Stimulated activated CD4-positive, alpha-beta T cell treated with anti-CD3 and anti-CD28 coated beads, TNF-alpha, amount 100 ng/mL, for 24 hours (primary cell): ENCODE data around the gene FGF18.

Experiments used
- DNase-seq, 3 experiments: peaks; one replicate each; pipeline ENCODE4 v3.0.0-alpha.2; 2020; ENCODE audit warnings: low read depth in 3 of 3

FGF18 gene

DNA sequence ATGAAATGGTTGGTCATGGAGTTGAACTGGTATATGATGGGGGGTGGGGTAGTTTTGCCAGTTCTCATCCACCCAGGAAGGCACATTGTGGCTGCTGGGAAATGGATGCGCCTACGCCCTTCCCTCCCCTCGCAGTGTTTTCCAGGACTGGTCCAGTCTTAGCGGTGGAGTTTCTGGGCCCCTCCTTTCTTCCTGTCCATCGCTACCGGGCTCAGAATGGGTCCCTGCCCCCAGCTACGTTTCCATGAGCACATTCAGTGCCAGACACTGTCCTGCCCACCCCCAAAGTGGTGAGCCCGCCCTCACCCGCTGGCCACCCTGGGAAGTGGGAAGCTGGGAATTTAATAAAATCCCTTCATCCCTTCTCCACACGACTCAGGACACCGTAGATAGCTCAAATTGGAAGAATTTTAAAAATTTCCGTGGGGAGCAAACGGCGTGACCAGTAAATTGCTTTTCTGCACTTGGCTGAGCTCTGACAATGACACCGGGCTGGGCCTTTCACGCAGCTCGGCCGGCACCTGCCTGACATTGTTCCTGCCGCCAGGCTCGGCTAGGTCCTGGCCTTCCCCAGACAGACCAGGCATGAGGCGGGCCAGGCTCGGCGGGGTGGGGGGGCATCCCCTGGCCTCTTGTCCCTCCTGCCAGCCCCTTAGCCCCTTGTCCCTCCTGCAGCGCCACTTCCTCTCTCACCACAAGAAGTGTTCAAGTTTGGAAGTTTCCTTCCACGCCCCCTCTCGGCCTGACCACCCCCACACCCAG lies 3.6 kb downstream of the FGF18 start:
- DNase-seq, result no peak

DNA sequence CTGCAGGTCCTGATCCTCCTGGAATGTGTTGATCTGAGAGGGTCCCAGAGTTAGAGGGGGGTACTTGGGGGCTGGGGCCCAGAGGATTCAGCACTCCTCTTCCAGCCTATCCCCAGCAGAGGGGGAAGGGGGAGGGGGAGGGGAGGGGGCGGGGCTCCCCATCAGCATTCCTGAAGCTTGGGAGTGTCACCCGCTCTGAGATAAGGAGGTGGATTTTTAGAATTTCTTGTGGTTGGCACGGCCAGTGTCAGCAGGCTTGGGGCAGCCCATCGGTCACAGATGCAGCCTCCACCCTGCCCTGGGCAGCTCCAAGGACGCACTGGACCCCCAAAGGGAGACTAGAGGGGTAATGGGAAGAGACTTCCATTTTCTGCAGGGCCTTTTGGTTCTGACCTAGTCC lies 5.3 kb downstream of the FGF18 start:
- no peak for DNase-seq

DNA sequence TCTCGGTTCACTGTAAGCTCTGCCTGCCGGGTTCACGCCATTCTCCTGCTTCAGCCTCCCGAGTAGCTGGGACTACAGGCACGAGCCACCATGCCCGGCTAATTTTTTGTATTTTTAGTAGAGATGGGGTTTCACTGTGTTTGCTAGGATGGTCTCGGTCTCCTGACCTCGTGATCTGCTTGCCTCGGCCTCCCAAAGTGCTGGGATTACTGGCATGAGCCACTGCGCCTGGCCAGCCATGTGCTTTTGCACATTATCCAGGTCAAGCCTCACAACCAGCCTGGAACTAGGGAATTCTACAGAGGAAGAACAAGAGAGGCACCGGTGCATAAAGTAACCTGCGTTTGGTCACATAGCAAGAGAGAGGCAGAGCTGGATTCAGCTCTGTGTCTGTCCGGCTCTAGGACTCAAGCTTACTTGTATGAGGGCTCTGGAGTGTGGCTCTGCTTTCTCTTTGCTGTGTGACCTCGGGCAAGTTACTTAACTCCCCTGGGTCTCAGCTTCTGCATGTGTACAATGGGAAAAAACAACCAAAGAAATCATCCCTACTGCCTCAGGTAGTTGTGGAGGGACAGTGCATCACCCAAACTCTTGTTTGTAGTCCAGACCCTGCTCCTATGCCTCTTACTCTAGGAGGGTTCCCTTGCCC lies 6.3 kb downstream of the FGF18 start:
- no peak for DNase-seq

DNA sequence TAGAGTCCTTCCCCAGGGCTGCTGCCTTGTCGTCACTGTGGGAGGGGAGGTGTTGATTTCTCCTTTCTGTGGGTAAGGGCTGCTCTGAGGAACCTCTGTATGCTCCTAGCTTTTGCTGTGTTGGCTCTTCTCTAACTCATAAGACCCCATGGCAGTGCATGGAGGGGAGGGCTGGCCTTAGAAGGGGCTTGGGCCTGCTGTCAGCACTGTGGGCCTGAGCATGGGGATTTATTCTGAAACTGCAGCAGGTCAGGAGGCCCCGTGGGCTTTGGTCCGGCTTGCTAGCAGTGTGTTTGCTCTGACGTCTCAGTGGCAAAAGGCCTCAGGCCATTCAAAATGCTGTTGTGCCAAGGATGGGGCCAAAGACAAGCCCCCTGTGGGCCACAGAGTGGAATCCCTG lies 6.8 kb downstream of the FGF18 start:
- DNase-seq, result no peak

DNA sequence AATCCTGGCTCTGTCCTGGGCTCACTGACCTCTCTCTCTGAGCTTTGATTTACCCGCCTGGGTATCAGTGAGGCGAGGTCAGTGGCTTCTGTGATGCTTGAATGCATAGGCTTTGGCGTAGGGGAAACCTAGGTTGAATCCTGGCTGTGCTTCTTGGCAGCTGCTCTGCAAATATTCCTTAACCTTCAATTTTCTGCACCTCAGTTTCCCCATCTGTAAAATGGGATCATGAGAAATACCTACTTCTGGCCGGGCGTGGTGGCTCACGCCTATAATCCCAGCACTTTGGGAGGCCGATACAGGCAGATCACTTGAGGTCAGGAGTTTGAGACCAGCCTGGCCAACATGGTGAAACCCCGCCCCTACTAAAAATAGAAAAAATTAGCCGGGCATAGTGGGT lies 7.2 kb downstream of the FGF18 start:
- no peak for DNase-seq

DNA sequence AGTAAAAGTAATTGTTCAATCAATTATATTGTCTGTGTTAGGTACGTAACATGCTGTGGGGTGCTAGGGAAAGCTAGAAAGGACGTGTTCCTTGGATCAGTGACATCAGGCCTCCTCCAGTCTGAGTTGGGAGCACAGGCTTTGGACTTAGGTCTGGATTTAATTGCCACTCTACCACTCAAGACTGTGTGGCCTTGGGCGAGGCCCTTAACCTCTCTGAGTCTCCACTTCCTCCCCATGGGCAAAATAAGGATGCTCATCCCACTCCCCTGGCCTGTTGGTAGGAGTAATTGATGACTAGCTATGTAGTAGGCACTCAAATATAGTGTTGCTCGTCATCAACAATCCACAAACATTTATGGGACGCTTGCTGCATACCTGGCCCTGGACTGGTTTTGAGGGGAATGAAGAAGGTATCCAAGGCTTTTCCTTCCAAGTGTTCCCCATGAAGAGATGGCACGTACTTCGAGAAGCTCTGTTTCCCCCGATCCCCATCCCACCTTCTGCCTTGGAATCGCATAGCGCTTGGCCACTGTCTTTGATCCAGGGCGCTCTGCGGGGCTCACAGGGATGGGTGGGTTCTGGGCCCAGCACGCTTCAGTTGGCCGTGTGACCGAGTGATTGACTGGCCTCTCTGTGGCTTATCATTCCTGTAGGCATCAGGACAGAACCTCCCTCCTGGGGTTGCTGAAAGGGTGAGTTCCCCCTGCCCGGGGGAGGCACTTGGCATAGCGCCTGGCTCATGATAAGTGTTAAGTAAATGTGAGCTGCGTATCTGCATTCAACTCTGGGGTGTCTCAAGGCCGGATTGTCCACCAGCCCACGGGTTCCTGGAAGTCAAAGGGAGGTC lies 8.1 kb downstream of the FGF18 start:
- DNase-seq, result no peak

DNA sequence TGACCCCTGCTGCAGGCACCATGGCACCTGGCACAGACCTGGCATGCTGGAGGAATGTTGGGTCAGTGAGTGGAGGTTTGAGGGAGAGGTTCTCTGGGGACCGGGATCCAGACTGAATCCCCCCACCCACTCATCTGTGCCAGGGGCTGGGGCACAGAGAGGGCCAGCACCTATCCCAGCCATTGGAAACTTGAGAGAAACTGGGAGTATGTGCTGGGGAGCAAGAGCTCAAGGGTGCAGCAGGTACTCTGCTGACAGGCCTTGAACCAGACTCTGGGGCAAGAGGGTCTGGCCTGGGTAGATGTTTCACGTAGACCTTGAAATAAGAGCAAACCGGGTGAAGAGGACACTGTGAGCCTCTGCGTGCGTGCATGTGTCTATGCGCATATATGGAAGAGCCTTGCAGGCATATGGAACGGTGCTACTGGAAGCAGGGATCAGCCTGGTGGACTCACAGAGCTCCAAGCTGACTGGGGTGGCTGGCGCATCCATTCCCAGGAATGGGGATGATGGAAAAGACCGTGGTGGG lies 8.8 kb downstream of the FGF18 start:
- no peak for DNase-seq

DNA sequence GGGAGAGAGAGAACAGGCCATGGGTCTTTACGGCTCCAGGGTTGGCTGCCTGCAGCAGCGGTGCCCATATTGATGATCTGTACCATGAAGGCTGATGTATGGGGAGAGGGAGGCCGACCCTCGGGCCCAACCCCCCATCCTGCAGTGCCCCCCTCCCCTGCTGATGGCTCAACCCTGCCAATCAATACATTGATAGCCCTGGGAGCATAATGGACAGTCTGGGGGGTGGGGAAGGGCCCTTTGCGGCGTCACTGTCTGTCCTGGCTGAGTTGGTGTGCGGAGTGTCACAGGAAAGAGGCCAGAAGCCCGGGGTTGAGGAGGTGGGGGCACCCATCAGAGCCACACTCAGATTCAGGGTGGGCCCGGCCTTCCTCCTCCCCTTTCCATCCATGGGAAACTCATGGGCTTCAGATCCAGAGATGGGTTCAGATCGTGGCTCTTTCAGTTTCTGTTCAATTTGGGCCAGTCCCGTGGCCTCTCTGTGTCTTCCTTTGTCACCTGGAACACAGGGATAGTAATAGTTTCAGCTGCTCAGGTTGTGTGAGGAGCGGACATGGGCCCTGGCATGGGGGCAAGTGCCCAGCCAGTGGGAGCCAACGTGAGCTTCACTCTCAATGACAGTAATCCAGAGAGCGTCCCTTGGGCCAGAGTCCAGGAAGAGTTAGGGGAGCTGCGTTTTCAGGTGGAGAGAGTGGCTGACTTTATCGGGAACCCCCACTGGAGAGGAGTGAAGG lies 9.5 kb downstream of the FGF18 start:
- DNase-seq, result no peak

DNA sequence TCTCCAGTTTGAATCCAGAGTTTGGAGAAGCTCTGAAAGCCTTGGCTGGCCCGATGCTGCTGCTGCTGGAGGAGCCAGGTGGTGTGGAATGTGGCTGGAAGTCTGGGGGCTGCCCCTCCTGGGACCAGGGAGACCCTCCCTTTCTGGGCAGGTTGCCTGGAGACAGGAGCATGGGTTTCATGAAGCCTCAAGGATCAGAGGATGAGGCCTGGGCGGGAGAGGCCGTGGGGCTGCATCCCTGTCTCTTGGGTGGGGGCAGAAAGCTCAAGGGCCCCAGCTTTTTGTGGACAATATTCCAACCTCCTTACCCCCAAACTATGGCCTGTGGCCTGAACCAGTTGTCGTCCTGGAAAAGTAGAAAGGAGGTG lies 10.1 kb downstream of the FGF18 start:
- no peak for DNase-seq

DNA sequence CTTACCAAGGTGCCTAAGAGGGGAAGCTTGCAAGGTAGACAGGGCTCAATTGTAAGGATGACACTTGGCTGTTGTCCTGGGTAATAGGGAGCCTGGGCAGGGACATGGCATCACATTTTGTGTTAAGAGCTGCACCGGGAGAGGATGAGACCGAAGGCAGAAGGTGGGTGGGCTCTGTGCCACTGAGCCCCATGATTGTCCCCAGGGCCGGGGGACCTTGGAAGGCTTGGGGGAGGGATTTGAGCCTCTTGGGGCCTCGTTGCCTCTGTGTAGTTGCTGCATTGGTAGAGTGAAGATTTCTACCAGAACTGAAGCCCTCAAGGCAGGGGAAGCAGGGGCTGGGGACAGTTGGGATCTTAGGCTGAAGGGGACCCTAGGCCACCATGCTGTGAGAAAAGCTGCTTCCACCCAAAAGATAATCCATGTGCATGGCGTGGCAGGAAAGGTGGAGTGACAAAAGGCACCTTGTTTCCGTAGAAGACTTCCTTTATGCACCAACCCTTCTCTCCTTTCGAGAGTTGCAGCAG lies 11.9 kb downstream of the FGF18 start:
- no peak for DNase-seq

DNA sequence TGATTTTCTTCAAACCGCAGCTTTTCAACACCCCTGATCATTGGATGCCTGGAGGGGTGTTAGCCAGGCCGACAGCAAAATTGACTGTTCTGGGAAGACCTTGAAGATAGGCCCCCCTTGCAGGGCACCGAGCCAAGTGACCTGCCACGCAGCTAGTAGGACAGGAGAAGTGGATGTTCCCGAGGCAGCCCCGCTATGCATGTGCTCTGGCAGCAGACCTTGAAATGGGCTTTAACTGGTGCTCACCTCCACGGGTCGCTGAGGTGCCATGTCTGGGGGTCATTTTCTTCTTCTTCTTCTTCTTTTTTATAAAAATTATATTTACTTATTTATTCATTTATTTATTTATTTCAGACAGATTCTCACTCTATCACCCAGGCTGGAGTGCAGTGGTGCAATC lies 12.6 kb downstream of the FGF18 start:
- DNase-seq, result no peak

DNA sequence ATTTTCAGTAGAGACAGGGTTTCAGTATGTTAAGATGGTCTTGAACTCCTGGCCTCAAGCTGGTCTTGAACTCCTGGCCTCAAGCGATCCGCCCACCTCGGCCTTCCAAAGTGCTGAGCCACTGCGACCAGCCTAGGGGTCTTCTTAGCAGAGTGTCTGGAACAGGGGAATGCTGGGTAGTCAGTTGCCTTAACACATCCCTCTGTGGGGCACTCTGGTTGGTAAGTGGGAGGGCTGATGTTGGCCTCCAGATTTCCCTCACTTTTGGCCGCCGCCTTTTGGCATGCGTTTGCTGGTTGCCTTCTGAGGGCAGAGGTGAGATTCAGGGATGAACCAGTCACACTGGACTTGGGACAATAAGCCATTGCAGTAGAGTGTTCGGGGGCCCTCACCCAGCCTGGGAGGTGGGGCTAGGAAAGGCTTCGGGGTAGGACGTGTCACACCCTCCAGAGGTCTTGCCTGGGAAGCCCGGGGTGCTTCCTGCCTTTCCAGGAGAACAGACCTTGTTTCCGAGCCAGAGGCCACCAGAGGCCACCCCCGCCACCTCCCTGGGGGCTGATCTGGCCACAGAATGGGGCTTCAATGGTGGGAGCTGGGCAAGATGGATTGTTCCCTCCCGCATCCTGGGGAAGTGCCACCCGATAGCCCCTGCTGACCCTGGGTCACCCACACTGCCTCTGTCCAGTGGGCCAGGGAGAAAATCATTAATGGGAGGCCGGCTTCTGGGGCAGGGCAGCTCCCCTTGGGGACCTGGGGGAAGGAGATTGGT lies 13.3 kb downstream of the FGF18 start:
- DNase-seq, result no peak

DNA sequence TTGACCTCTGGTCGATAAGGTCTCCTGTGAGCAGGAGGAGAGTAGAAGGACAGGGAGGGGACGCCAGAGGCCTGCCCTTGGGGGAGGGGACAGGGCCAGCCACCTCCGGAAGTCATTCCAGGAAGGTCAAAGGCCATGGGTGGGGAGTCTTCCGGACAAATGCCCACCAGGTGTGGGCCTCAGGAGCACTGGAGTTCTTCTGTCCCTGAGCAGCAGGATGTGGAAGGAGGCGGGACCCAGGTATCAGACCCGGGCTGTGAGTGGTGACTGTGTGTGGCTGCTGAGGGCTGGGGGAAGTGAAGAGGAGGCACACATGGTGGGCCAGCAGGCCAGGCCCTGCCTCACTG lies 13.9 kb downstream of the FGF18 start:
- DNase-seq, result no peak

DNA sequence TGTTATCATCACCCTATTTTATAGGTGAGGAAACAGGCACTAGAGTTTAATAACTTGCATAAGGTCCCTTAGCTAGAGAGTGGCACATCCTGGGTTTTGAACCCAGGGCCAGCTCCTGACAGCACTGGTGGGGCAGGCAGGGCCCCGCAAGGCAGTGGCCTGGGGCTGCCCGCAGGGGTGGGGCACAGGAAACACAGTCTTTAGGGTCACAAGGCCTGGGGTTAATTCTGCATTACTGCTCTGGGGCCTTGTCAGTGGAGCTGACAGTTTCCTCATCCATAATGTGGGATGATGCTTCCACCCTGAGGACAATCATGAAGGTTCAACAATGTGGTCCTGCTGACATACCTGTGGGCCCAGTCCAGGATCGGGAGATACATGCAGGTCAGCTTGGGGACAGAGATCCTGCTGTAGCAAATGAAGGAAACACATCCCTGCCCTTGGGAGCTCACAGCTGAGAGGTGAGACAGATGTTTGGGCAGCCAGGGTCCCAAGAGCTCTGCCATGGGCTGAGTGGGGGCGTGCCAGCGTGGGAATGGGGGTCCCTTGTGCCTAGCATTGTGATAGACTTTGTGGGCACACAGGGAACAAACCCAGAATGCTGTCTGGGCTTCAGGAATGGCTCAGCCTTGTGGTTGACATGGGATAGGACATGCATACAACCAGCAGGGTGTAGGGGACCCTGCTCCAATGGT lies 14.7 kb downstream of the FGF18 start:
- no peak for DNase-seq

DNA sequence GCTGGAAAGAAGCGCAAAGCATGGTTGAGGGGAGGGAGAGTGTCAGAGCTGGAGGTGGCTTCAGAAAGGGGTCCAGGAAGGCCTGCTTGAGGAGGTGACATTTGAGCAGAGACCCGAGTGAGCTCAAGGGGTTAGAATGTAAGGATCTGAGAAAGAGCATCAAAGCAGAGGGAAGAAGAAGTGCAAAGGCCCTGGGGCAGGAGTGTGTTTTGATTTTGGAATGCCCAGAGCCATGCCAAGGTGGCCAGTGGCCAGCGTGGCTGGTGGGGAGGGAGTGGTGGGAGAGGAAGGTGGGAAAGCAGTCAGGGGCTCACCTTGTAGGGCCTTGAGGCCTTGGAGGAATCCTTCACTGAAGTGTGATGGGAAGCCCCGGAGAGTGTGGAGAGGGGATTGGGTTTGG lies 15.4 kb downstream of the FGF18 start:
- DNase-seq, result no peak

DNA sequence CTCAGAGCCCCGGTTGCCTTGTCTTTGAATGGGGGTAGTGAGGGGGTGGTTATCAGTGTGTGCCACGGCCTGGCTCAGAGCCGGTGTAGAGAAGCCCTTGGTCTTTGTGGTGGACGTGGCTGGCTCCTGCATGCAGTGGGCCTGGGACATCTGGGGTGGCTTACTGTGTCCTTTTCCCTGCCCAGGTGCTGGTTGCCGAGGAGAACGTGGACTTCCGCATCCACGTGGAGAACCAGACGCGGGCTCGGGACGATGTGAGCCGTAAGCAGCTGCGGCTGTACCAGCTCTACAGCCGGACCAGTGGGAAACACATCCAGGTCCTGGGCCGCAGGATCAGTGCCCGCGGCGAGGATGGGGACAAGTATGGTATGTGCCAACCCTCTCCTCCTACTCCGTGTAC lies 16.5 kb downstream of the FGF18 start:
- DNase-seq, result no peak

DNA sequence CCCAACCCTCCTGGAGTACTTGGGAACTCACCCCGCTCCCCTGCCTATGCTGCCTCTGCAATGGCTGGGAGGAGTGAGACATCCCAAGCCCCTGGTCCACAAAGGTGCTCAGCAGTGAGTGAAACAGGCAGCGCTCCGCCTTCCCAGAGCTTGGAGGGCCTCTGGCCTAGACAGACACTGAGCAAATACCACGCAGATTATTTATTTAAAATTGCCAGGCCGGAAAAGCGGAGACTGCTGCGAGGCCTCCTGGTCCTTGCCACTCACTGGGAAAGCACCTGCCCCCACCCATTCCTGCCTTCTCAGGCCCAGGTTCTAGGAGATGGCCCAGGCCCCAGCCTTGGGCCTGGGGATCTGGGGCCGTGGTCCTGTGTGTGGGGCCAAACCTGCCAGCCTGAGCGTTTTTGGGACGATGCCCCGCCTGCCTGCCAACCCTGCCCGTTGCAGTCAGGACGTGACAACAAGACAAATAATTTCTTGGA lies 17.4 kb downstream of the FGF18 start:
- DNase-seq, result no peak

DNA sequence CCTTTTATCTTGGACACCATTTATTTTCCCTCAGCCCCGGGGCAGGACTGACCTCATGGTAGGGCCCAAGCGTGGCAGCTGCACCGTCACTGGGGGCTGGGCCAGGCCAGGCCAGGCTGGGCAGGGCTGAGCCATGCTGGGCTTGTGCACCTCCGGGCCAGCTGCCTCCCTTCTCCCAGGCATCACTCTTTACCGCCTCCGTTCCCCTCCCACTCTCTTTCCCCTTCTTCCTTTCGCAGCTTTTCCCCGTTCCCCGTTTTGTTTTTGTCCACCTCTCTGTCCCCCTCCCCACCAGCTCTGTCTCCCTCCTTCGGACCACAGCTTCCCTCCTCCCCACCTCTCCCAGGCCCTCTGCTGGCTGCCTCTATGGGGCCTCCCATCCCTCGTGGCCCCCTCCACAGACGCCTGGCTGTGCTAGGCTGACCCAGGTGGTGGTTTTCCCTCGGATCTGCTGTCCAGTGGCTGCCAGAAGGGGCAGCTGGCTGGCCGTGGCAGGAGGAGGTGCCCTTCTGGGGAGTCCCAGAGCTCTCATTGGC lies 17.9 kb downstream of the FGF18 start:
- DNase-seq, result no peak

DNA sequence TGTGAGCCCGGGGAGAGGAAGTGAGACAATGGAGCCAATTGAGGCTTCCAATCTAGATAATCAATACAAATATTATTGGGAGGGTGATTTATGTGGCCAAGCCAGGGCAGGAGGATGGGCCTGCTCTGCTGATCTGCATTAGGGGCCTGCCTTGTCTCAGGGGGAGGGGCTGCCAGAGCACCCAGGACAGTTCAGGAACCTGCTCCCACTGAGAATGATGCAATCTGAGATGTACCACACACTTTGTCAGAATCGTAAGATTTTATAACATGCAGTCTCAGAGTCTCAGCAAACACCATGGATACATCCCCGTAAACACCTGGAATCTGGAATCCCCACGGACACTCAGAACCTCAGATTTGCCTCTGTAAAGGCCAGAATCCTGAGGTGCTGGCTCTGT lies 19.3 kb downstream of the FGF18 start:
- DNase-seq, result no peak

DNA sequence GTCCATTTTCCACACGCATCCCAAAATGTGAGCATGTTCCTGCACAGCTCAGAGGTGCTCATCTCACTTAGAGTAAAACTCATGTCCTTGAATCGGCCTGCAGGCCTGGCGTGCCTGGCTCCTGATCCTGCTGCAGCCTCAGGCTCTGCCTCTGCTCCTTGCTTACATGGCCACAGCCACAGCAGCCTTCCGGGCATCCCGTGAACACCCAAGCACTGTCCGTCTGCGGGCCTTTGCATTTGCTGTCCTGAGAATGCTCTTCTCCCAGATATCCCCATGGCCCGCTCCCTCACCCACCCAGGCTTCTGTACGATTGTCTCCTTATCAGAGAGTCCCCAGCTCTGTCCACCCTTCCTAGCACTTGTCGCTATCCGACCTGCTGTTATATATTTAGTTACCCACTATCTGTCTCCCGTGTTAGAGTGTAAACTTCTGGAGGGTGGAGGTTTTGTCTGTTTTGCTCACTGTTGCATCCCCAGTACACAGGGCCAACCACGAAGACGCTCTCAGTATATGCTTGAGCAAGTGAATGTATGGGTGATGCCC lies 21.9 kb downstream of the FGF18 start:
- DNase-seq, result no peak
